HT1080 (cell line): Measurements from ENCODE around the gene GALNTL6. TPM values are rescaled to one million over a fixed set of nuclear protein-coding genes. Genes with fewer than 3 reads are reported as not detected.

Experiments used
- DNase-seq: peaks from one replicate; pipeline ENCODE4 v3.0.0-alpha.2; 2015; ENCODE audit warnings: low read depth
- total RNA-seq: library from RNA; depleted of rRNA; stranded (reverse); fragments of >200 nt; shearing (Covaris generic); gene quantifications from 2 replicates; pipeline ENCODE4 v1.2.3, GENCODE V29; 2014

Gene GALNTL6
- total RNA-seq, 1 experiment from 2014 or later: not detected

GRCh38 chr4:172104539-172104938 is 291.3 kb downstream of the GALNTL6 start:
- DNase-seq: no peak

- DNase-seq: no peak
Measured at GRCh38 chr4:172105918-172106317, 292.7 kb downstream of the GALNTL6 start.

- DNase-seq: no peak
Measured at GRCh38 chr4:172109466-172109865, 296.3 kb downstream of the GALNTL6 start.

GRCh38 chr4:172124656-172125308 is 311.6 kb downstream of the GALNTL6 start:
- DNase-seq: no peak

GRCh38 chr4:172125443-172125842 is 312.2 kb downstream of the GALNTL6 start:
- DNase-seq: no peak

DNA sequence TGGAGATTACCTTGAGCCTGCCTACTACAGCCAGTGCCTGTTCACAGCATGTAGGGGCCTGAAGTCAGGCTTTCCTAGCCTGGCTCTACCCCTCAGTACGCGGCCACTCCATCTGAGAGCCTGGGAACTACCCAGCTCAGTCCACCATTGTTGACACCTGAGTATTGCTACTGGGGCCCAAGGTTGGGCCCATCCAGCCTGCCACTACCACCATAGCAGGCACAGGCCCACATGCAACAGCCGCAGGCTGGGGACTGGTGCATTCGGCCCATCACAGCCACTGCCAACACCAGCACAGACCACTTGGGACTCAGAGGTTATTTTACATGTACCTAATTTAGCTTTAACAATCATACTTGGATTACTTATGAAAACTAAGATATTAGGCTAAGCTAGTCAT is 314.0 kb downstream of the GALNTL6 start:
- no peak for DNase-seq

DNA sequence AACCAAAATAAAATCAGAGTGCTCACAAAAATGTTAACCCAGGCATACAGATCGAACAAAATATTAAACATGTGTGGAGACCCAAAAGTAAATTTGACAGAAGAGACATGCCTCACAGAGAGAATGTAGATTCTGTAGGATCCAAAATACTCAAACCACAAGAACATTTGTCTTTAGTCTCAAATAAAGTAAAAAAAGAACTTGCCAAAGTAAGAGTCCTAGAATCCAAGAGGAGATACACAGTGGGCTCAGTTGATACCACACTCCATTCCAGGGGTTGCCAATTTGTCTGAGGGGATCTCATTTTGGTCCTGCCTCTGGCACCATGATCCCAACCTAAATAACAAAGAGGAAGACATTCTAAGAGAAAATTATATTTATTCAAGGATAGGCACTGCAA is 316.4 kb downstream of the GALNTL6 start:
- DNase-seq: no peak

GRCh38 chr4:172134521-172134920 is 321.3 kb downstream of the GALNTL6 start:
- peak; percentile 17 for DNase-seq

DNA sequence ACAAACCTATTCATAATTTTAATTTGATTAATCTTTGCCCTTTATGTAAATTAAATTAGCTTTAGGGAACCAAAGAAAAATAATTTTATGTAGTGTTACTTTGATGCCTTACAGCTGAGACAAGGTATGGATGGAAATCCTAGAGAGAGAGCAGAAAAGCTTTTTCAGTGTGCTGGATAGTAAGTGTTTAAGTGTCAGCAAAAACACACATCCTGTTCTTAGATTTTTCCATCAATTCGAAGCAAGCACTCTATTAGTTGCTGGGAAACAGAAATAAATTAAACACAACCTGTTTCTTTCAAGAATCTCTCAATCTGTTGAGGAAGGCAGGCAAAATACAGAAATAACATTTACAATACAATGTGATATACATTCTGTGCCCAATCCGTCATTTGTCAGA is 327.8 kb downstream of the GALNTL6 start:
- DNase-seq: no peak

GRCh38 chr4:172142281-172142741 is 329.1 kb downstream of the GALNTL6 start:
- DNase-seq: peak; percentile 45

DNA sequence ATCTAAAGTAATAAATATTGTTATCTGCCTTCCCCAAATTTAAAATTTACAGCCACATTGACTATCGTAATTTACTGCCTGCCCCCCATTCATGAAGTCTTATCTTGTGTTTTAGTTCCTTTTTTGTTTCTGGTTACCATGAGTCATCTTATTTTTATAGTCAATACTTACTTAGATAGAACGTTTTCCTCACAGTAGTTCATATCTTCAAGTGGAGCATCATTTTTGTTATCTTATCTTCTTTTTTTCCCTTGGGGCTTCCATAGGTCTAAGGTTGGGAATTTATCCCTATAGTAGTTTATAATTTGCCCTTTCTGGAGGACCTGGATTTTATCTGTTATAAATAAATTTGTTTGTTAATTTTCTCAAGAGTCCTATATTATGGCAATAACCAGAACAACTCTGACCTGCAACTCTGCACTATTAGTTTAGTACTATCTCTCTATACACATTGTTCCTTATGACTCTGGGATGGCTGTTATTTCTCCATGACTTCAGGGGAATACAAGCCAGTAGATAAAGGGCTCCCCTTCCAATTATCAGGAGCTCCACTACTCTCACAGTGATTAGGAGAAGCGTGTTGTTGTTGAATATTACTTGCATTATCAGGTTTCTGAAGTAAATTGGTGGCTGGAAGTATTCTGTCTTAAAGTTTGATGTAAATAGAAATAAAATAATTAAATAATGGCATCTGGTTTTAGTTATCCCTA is 330.6 kb downstream of the GALNTL6 start:
- no peak for DNase-seq

DNA sequence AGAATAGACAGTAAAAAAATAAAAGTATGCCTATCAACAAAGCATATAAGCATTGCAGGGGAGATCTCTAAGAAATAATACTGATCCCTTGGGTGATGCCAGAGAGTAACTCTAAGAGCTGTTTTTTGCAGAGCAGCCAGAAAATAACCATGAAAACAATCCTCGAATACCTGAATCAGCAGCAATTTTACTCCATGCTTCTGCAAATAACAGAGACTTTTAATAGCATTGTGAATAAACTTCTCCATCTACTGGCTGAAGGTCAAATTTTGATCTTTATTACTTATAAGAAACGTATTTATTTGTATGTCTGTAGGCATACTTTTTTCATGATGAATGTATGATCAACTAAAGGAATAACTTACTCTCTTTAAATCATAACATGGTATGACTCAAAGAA is 334.5 kb downstream of the GALNTL6 start:
- peak; percentile 3 for DNase-seq

DNA sequence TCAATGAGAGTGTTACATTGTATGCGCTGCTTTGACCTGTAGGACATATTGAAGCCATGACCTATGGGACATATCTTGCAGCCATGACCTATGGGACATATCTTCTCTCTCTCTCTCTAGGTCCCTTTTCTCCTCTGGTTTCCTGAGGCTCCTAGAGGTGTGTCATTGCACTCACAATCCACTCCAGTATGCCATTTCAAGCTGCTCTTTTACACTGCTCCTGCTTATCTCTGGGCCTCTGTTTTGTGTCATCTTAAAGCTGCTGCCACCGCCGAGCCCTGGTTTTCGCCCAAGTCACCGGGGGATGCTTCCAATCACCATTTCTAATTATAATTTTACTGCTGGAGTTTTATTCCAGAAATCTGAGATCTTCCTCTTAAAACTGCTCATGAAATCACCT is 336.1 kb downstream of the GALNTL6 start:
- no peak for DNase-seq

- DNase-seq: peak; percentile 3
Measured at GRCh38 chr4:172152284-172152683, 339.1 kb downstream of the GALNTL6 start.

GRCh38 chr4:172153719-172154118 is 340.5 kb downstream of the GALNTL6 start:
- DNase-seq: no peak

DNA sequence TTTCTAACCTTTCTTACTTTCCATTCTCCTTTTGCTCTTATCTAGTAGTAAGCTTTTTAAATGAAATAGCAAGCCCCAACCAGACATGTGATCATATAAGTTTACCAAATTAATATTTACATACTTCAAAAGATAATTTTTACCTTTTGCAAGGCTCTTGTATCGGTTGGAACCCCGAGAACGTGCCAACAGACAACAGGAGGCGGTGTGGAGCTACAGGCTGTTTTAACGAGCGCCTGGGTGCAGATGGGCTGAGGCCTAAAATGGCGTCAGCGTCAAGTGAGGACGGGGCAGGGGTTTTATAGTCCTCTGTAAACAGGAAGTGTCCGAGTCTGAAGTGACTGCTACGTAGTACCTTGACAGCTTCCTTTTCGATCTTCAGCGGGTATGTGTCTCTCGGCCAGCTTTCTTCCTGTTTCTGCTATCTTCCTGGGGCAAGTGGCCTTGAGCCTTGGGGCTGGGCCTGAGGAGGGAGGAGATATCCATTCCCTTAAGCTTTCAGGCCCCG is 342.7 kb downstream of the GALNTL6 start:
- no peak for DNase-seq

DNA sequence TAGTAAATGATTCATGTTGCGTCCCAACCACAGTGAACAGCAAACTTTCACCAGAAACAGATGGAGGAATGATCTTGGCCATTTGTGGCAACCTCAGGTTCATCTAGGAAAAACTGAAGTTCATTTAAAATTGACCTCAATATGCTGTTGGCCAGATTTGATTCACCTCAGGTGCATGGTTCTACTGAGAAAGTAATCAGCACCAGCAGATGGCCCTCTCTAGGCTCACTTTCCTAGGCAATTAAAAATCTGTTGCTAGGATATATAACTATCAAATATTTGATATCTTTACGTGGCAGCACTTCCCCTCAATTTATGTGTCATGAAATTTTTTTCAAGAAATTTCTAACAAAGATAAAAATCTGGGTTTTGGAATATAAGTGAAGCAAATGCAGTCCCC is 344.7 kb downstream of the GALNTL6 start:
- no peak for DNase-seq

DNA sequence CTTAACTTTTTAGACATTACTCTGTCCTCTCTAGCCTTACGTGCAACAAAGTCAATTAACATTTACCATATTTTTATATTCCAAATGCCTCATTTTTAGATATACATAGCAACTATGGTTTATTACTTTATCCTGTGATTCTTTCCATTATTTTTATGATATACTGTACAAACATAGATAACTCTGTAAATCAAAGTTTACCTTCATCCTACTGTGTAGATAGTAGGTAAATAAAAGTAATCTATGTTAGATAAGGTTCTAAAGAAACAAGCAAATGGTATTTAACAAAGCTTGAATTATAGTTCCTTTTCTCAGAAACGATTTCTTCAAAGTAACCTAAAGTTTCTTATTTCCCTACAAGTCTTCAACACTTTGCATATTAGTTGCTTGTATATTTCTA is 350.0 kb downstream of the GALNTL6 start:
- DNase-seq: no peak

DNA sequence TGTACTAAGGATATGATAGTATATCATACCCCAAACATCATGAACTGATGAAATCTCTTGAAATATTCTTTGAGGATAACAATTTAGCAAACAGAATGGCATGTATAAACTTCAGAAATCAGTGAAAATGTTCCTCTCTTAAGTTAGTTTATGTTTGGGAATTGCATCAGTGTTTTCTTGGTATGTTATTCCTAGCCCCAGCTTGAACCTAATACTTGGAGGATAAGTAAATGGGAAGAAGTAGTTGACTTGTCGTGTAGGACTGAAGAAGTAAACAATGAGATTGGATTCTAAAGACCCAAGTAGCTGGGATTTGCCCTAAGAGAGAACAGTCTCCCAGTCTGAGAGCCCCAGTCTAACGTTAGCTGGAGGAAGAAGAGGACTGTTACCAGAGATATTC is 355.7 kb downstream of the GALNTL6 start:
- no peak for DNase-seq

GRCh38 chr4:172169871-172170270 is 356.7 kb downstream of the GALNTL6 start:
- DNase-seq: peak; percentile 40

DNA sequence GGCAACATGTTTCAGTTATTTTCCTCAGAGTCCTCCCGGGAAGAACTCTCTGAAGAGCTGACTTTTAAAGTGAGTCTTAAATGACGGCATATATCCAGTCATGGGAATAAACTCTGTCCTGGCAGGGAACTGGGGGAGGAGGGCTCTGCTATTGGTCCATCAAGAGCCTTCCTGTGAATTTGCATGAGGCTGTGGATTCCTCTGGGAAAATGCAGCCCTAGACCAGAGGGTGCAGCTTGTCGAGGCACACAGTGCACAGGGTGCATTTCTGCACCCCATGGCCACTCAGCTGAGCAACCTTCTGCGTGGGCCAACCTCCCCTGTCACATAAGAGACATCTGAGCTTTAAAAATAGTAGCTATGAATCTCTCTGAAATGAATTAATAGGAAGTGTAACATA is 360.0 kb downstream of the GALNTL6 start:
- DNase-seq: no peak

GRCh38 chr4:172177382-172177781 is 364.2 kb downstream of the GALNTL6 start:
- no peak for DNase-seq
